PC-3 (cell line): ENCODE data around the gene ZNF750. TPM values are rescaled to one million over a fixed set of nuclear protein-coding genes. Genes with fewer than 3 reads are reported as not detected.

Experiments used
- ATAC-seq: fragments of 200-7000 bp; cut with Tn5 transposase; 2 replicates; pipeline ENCODE4 v1.9.1; 2020; ENCODE audit warnings: mild to moderate bottlenecking, moderate library complexity
- BruUV-seq: library from RNA; stranded (reverse); fragments of 400-500 nt; replicated peaks from 2 replicates; lab custom pipeline; 2021; lab: Mats Ljungman, UMichigan
- CTCF ChIA-PET: fragments of 300-600 bp; sonication (Branson Sonifier 250); formaldehyde crosslinking; loops from one replicate; lab custom pipeline; 2022; ENCODE audit warnings: antibody characterized with exemption; lab: Charles Lee
- POLR2A ChIA-PET: fragments of 300-600 bp; sonication (Branson Sonifier 250); formaldehyde crosslinking; loops from one replicate; lab custom pipeline; 2022; ENCODE audit warnings: antibody characterized with exemption; ENCODE audit not compliant: unreplicated experiment; lab: Charles Lee
- DNase-seq: peaks from one replicate; pipeline ENCODE4 v3.0.0-alpha.2; 2015
- H2AFZ ChIP-seq: fragments of 300-600 bp; sonication (generic); 2 replicates; pipeline ENCODE4 v1.6.0; 2016; ENCODE audit warnings: antibody characterized with exemption, low read length
- H3F3A ChIP-seq: fragments of 300-600 bp; sonication (generic); one replicate; pipeline ENCODE4 v1.6.0; 2017; ENCODE audit warnings: antibody characterized with exemption, low read length, control low read depth, mild to moderate bottlenecking; ENCODE audit not compliant: unreplicated experiment
- H3K27ac ChIP-seq: fragments of 300-600 bp; sonication (generic); 2 replicates; pipeline ENCODE4 v1.5.1; 2016; ENCODE audit warnings: mild to moderate bottlenecking, low read length
- H3K27me3 ChIP-seq: fragments of 300-600 bp; sonication (generic); 2 replicates; pipeline ENCODE4 v1.6.1; 2016; ENCODE audit warnings: low read length, mixed read lengths
- H3K36me3 ChIP-seq: fragments of 300-600 bp; sonication (generic); 2 replicates; pipeline ENCODE4 v1.6.1; 2016; ENCODE audit warnings: low read depth, mixed run types, low read length, mixed read lengths
- H3K4me1 ChIP-seq: fragments of 300-600 bp; sonication (generic); 2 replicates; pipeline ENCODE4 v1.5.1; 2016; ENCODE audit warnings: low read length; ENCODE audit not compliant: insufficient read depth
- H3K4me2 ChIP-seq: fragments of 300-600 bp; sonication (generic); 2 replicates; pipeline ENCODE4 v1.6.0; 2016; ENCODE audit warnings: low read length
- H3K4me3 ChIP-seq: fragments of 300-600 bp; sonication (generic); 2 replicates; pipeline ENCODE4 v1.5.1; 2016; ENCODE audit warnings: mild to moderate bottlenecking, low read length, mixed read lengths
- H3K79me2 ChIP-seq: fragments of 300-600 bp; sonication (generic); 2 replicates; pipeline ENCODE4 v1.6.1; 2017; ENCODE audit warnings: low read length, mixed read lengths
- H3K9ac ChIP-seq: fragments of 300-600 bp; sonication (generic); 2 replicates; pipeline ENCODE4 v1.6.0; 2016; ENCODE audit warnings: mild to moderate bottlenecking, low read length
- H3K9me2 ChIP-seq: fragments of 300-600 bp; sonication (generic); replicated peaks from 2 replicates; pipeline ENCODE4 v1.6.1; 2016; ENCODE audit warnings: mixed run types, low read length, mixed read lengths
- H3K9me3 ChIP-seq: fragments of 300-600 bp; sonication (generic); 2 replicates; pipeline ENCODE4 v1.6.1; 2016; ENCODE audit warnings: low read length, mixed read lengths
- H4K20me1 ChIP-seq: fragments of 300-600 bp; sonication (generic); 2 replicates; pipeline ENCODE4 v1.6.1; 2016; ENCODE audit warnings: low read length, mixed read lengths
- EZH2 ChIP-seq: fragments of 300-600 bp; sonication (generic); IDR thresholded peaks from one replicate; pipeline ENCODE4 v1.6.1; 2017; ENCODE audit warnings: antibody characterized with exemption, mild to moderate bottlenecking, low read length; ENCODE audit not compliant: unreplicated experiment
- EZH2phosphoT487 ChIP-seq: fragments of 300-600 bp; sonication (generic); IDR thresholded peaks from 2 replicates; pipeline ENCODE4 v1.6.1; 2018; ENCODE audit warnings: mild to moderate bottlenecking, antibody characterized with exemption, low read length, borderline replicate concordance
- intact Hi-C: fragments of 100-400 bp; cut with micrococcal nuclease; formaldehyde crosslinking; loops from 2 replicates; pipeline ENCODE4 v1.9.0; 2023
- total RNA-seq: library from RNA; depleted of rRNA; stranded (reverse); fragments of >200 nt; gene quantifications from 2 replicates; pipeline ENCODE4 v1.2.3, GENCODE V29; 2014
- TF ChIP-seq, protein P1 (sequence below): fragments of 300-600 bp; sonication (generic); conservative IDR thresholded peaks from 2 replicates; pipeline ENCODE4 v1.5.1; 2017; ENCODE audit warnings: antibody characterized with exemption, low read depth, mild to moderate bottlenecking, low read length

The ZNF750 gene
- total RNA-seq, 1 experiment from 2014 or later, result not detected

DNA sequence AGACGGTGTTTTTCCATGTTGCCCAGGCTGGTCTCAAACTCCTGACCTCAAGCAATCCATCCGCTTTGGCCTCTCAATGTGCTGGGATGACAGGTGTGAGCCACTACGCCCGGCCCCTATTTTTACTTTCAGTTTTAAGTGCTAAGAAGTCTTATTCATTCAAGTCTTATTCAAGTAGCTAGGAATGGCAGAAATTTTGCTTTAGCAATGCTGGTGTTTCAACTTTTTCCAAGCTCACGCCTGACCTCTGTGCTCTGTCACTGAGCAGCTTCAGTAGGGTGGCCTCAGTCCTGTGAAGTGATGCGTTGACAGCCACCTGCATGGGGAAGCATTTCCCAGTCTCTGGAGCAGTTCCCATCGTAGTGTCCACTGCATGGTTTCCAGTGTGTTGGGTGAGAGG, 12.9 kb downstream of the ZNF750 start:
- DNase-seq (no peak), ATAC-seq (no peak)
- H3K9ac ChIP-seq, result no peak overlapping the region
- CTCF ChIA-PET, result no interaction called here
- H3K27me3 ChIP-seq, result no peaks in the 10 kb centered on the region
- peaks cover 16% of the 10 kb centered on the region for H3K36me3 ChIP-seq
- no peak overlapping the region for H3K27ac ChIP-seq
- intact Hi-C loops, result no loop called here
- no TSS peak for BruUV-seq
- H3K4me3 ChIP-seq, result no peak overlapping the region
- H3K79me2 ChIP-seq, result no peaks in the 10 kb centered on the region
- no peaks in the 10 kb centered on the region for H3F3A ChIP-seq
- TF ChIP-seq EZH2 (no peak), EZH2phosphoT487 (no peak)
- TF ChIP-seq, protein P1, sequence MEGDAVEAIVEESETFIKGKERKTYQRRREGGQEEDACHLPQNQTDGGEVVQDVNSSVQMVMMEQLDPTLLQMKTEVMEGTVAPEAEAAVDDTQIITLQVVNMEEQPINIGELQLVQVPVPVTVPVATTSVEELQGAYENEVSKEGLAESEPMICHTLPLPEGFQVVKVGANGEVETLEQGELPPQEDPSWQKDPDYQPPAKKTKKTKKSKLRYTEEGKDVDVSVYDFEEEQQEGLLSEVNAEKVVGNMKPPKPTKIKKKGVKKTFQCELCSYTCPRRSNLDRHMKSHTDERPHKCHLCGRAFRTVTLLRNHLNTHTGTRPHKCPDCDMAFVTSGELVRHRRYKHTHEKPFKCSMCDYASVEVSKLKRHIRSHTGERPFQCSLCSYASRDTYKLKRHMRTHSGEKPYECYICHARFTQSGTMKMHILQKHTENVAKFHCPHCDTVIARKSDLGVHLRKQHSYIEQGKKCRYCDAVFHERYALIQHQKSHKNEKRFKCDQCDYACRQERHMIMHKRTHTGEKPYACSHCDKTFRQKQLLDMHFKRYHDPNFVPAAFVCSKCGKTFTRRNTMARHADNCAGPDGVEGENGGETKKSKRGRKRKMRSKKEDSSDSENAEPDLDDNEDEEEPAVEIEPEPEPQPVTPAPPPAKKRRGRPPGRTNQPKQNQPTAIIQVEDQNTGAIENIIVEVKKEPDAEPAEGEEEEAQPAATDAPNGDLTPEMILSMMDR, result no peak
- no peaks in the 10 kb centered on the region for H3K9me2 ChIP-seq
- no peak overlapping the region for H2AFZ ChIP-seq
- no peaks in the 10 kb centered on the region for H3K4me1 ChIP-seq
- POLR2A ChIA-PET, result interaction anchor here (0.6 kb wide), 1 partner anchor 108 kb away, joined by 4 read pairs; no protein-coding TSS in a partner anchor
- no peaks in the 10 kb centered on the region for H3K9me3 ChIP-seq
- H3K4me2 ChIP-seq, result no peak overlapping the region
- no peaks in the 10 kb centered on the region for H4K20me1 ChIP-seq

- DNase-seq (no peak), ATAC-seq (no peak)
- H3K9me2 ChIP-seq, result no peaks in the 10 kb centered on the region
- H3K4me2 ChIP-seq, result no peak overlapping the region
- H3K4me3 ChIP-seq, result no peak overlapping the region
- H2AFZ ChIP-seq, result no peak overlapping the region
- no peaks in the 10 kb centered on the region for H4K20me1 ChIP-seq
- ChIA-PET POLR2A (no interaction called here), CTCF (no interaction called here)
- H3K27ac ChIP-seq, result no peak overlapping the region
- H3K4me1 ChIP-seq, result no peaks in the 10 kb centered on the region
- H3K9ac ChIP-seq, result no peak overlapping the region
- H3F3A ChIP-seq, result no peaks in the 10 kb centered on the region
- TF ChIP-seq, protein P1, result no peak
- TF ChIP-seq EZH2phosphoT487 (no peak), EZH2 (no peak)
- H3K9me3 ChIP-seq, result no peaks in the 10 kb centered on the region
- peaks cover 17% of the 10 kb centered on the region for H3K36me3 ChIP-seq
- intact Hi-C loops, result no loop called here
- BruUV-seq, result no TSS peak
- H3K79me2 ChIP-seq, result no peaks in the 10 kb centered on the region
- H3K27me3 ChIP-seq, result no peaks in the 10 kb centered on the region
These were observed 13.6 kb downstream of the ZNF750 start for GRCh38 chr17:82826211-82826610.

GRCh38 chr17:82825540-82826124, 14.2 kb downstream of the ZNF750 start:
- no peaks in the 10 kb centered on the region for H3F3A ChIP-seq
- ATAC-seq (no peak), DNase-seq (no peak)
- BruUV-seq, result no TSS peak
- H3K27ac ChIP-seq, result no peak overlapping the region
- H3K4me3 ChIP-seq, result no peak overlapping the region
- H3K4me2 ChIP-seq, result no peak overlapping the region
- H4K20me1 ChIP-seq, result no peaks in the 10 kb centered on the region
- H3K27me3 ChIP-seq, result no peaks in the 10 kb centered on the region
- H3K9ac ChIP-seq, result no peak overlapping the region
- H3K4me1 ChIP-seq, result no peaks in the 10 kb centered on the region
- no peaks in the 10 kb centered on the region for H3K9me3 ChIP-seq
- intact Hi-C loops, result no loop called here
- H2AFZ ChIP-seq, result no peak overlapping the region
- ChIA-PET POLR2A (no interaction called here), CTCF (no interaction called here)
- H3K36me3 ChIP-seq, result peaks cover 18% of the 10 kb centered on the region
- H3K9me2 ChIP-seq, result no peaks in the 10 kb centered on the region
- TF ChIP-seq EZH2phosphoT487 (no peak), EZH2 (no peak)
- TF ChIP-seq, protein P1, result no peak
- no peaks in the 10 kb centered on the region for H3K79me2 ChIP-seq
